Gastroesophageal sphincter (tissue), 3 donors: ENCODE data around the gene OTOGL.

Experiments used
- CTCF ChIP-seq, 4 experiments: fragments of 200-600 bp in 2 of 4; fragments of 450-650 bp in 2 of 4; sonication (generic) in 1 of 4; IDR thresholded peaks; one replicate each; pipeline ENCODE4 v1.5.1; 2017 to 2019; ENCODE audit warnings: antibody characterized with exemption in 4 of 4, mild to moderate bottlenecking in 2 of 4, moderate library complexity in 2 of 4
- POLR2A ChIP-seq, 2 donors: fragments of 450-650 bp; IDR thresholded peaks; one replicate each; pipeline ENCODE4 v1.6.1; 2017; ENCODE audit warnings: antibody characterized with exemption in 2 of 2, mild to moderate bottlenecking in 2 of 2, moderate library complexity in 1 of 2

- TF ChIP-seq POLR2A (IDR thresholded peaks at IDR 0.05) (no peak), CTCF (IDR thresholded peaks at IDR 0.05) (no peak)
These were observed 314.1 kb downstream of the OTOGL start for GRCh38 chr12:80413462-80413861.
